H1 (cell line): Measurements from ENCODE around the gene PAXIP1. TPM values are rescaled to one million over a fixed set of nuclear protein-coding genes. Genes with fewer than 3 reads are reported as not detected.

Source experiments
- CREB1 ChIP-seq: IDR thresholded peaks from 2 replicates; pipeline ENCODE4 v1.6.1; 2012; ENCODE audit warnings: inconsistent platforms
- CTCF ChIP-seq, 3 experiments: IDR thresholded peaks; 1 replicate in 2 of 3; 2 replicates in 1 of 3; pipeline versions ENCODE4 v1.5.1 to v1.6.1; 2011; ENCODE audit warnings: low read length in 3 of 3, mild to moderate bottlenecking in 3 of 3, inconsistent platforms in 2 of 3, low read depth in 1 of 3, moderate library complexity in 1 of 3; ENCODE audit not compliant: insufficient read depth in 1 of 3; ENCODE audit errors: control extremely low read depth in 1 of 3
- polyA plus RNA-seq, 7 experiments: library from polyadenylated mRNA; depleted of rRNA in 3 of 7; stranded (reverse) in 5 of 7; unstranded in 2 of 7; fragments of >200 nt in 5 of 7; fragments of 200-250 nt in 2 of 7; gene quantifications; 1 replicate in 5 of 7; 2 replicates in 1 of 7; 4 replicates in 1 of 7; pipeline versions ENCODE4 v1.2.1 to v1.2.3, GENCODE V29; 2011 to 2013; ENCODE audit warnings: missing spikeins in 2 of 7, mixed read lengths in 2 of 7
- total RNA-seq: library from RNA; stranded (reverse); fragmentation: NEBNext Ultra II Directional; extraction: Animal tissue kit (Norgen Biotek cat#: 25700); gene quantifications from 2 replicates; pipeline ENCODE4 v1.2.1, GENCODE V29; 2021

Gene PAXIP1
- total and polyA plus RNA-seq, 2 of the 8 experiments (the other 6 are each of a cell fraction or from before 2014, with no cell fraction given): 32.4 to 32.8 TPM

- TF ChIP-seq CTCF (IDR thresholded peaks at IDR 0.05; ENCODE audit: control extremely low read depth in 1 of 3, insufficient read depth in 1 of 3, low read depth in 1 of 3, low read length in 3 of 3) (no peak), CREB1 (no peak)
Measured at GRCh38 chr7:154911862-154912455, 91.0 kb downstream of the PAXIP1 start (continued).
